Stomach (tissue), 4 donors: ENCODE data around the gene CASP7.

Experiments used
- POLR2A ChIP-seq, 4 donors: fragments of 450-650 bp; IDR thresholded peaks; one replicate each; pipeline ENCODE4 v1.6.1; 2016; ENCODE audit warnings: antibody characterized with exemption in 4 of 4, control low read depth in 2 of 4, mild to moderate bottlenecking in 1 of 4, moderate library complexity in 1 of 4
- POLR2AphosphoS5 ChIP-seq, 3 donors: sonication (generic); formaldehyde crosslinking; IDR thresholded peaks; one replicate each; pipeline ENCODE4 v1.6.1; 2016; ENCODE audit warnings: antibody characterized with exemption in 3 of 3
- TF ChIP-seq, protein P1 (sequence below), 7 experiments: fragments of 450-650 bp in 4 of 7; fragments of 200-600 bp in 3 of 7; sonication (generic) in 3 of 7; IDR thresholded peaks; one replicate each; pipeline ENCODE4 v1.5.1; 2016 to 2019; ENCODE audit warnings: antibody characterized with exemption in 7 of 7, control low read depth in 2 of 7, mild to moderate bottlenecking in 1 of 7

- TF ChIP-seq POLR2AphosphoS5 (IDR thresholded peaks at IDR 0.05), result no peak
- TF ChIP-seq, protein P1, sequence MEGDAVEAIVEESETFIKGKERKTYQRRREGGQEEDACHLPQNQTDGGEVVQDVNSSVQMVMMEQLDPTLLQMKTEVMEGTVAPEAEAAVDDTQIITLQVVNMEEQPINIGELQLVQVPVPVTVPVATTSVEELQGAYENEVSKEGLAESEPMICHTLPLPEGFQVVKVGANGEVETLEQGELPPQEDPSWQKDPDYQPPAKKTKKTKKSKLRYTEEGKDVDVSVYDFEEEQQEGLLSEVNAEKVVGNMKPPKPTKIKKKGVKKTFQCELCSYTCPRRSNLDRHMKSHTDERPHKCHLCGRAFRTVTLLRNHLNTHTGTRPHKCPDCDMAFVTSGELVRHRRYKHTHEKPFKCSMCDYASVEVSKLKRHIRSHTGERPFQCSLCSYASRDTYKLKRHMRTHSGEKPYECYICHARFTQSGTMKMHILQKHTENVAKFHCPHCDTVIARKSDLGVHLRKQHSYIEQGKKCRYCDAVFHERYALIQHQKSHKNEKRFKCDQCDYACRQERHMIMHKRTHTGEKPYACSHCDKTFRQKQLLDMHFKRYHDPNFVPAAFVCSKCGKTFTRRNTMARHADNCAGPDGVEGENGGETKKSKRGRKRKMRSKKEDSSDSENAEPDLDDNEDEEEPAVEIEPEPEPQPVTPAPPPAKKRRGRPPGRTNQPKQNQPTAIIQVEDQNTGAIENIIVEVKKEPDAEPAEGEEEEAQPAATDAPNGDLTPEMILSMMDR (IDR thresholded peaks at IDR 0.05), result no peak
- no peak for TF ChIP-seq POLR2A (IDR thresholded peaks at IDR 0.05)
Measured at GRCh38 chr10:113683300-113683699, 3.6 kb downstream of the CASP7 start.
